NCI-H1436 (cell line): ENCODE measurements around the gene PXMP2.
"Not testable (repeated sequence)": the region's sequence is repeated elsewhere in the genome, so short reads cannot be mapped to it uniquely, and the experiment has no call there.

Experiments used
- DNase-seq: peaks from one replicate; lab custom pipeline; 2025; lab: John Stamatoyannopoulos, UW

The PXMP2 gene

GRCh38 chr12:132753670-132754069 lies 66.3 kb downstream of the PXMP2 start:
- DNase-seq = not testable (repeated sequence)

GRCh38 chr12:132754160-132754932 lies 67.0 kb downstream of the PXMP2 start:
- no peak for DNase-seq
